Heart left ventricle (tissue), 16 donors: ENCODE results near the gene GRIK1. TPM values are rescaled to one million over a fixed set of nuclear protein-coding genes. Genes with fewer than 3 reads are reported as not detected.

Source experiments
- ATAC-seq, 4 donors: fragments of 200-7000 bp; cut with Tn5 transposase; one replicate each; pipeline ENCODE4 v1.9.1; 2020 to 2022; ENCODE audit warnings: moderate library complexity in 4 of 4, mild to moderate bottlenecking in 3 of 4, moderate number of reproducible peaks in 1 of 4
- DNase-seq, 5 donors: peaks; one replicate each; pipeline ENCODE4 v3.0.0-alpha.2; 2020
- H3K27ac ChIP-seq, 12 donors: fragments of 200-600 bp; sonication (generic) in 4 of 12; one replicate each; pipeline versions ENCODE4 v1.5.0 to v1.8.0; 2016 to 2022; ENCODE audit warnings: mild to moderate bottlenecking in 2 of 12
- H3K27me3 ChIP-seq, 9 donors: fragments of 200-600 bp; sonication (generic) in 2 of 9; one replicate each; pipeline versions ENCODE4 v1.5.1 to v1.8.0; 2016 to 2022; ENCODE audit warnings: mild to moderate bottlenecking in 3 of 9
- H3K36me3 ChIP-seq, 9 donors: fragments of 200-600 bp; sonication (generic) in 2 of 9; one replicate each; pipeline versions ENCODE4 v1.5.0 to v1.8.0; 2018 to 2022; ENCODE audit warnings: mild to moderate bottlenecking in 2 of 9
- H3K4me1 ChIP-seq, 12 donors: fragments of 200-600 bp; sonication (generic) in 4 of 12; one replicate each; pipeline versions ENCODE4 v1.5.0 to v1.8.0; 2016 to 2022; ENCODE audit warnings: mild to moderate bottlenecking in 3 of 12
- H3K4me3 ChIP-seq, 12 donors: fragments of 200-600 bp; sonication (generic) in 4 of 12; one replicate each; pipeline versions ENCODE4 v1.5.0 to v1.8.0; 2017 to 2022; ENCODE audit warnings: mild to moderate bottlenecking in 9 of 12, moderate library complexity in 4 of 12
- H3K9me3 ChIP-seq, 12 donors: fragments of 200-600 bp; sonication (generic) in 4 of 12; one replicate each; pipeline versions ENCODE4 v1.5.0 to v1.8.0; 2016 to 2022; ENCODE audit warnings: mild to moderate bottlenecking in 1 of 12
- CTCF ChIP-seq, 12 donors: fragments of 200-600 bp; sonication (generic) in 4 of 12; IDR thresholded peaks; one replicate each; pipeline versions ENCODE4 v1.5.0 to v1.8.0; 2018 to 2022; ENCODE audit warnings: antibody characterized with exemption in 12 of 12, mild to moderate bottlenecking in 5 of 12
- POLR2A ChIP-seq, 2 donors: fragments of 450-650 bp; IDR thresholded peaks; one replicate each; pipeline ENCODE4 v1.6.1; 2017; ENCODE audit warnings: antibody characterized with exemption in 2 of 2, mild to moderate bottlenecking in 2 of 2, moderate library complexity in 2 of 2
- WGBS, 4 donors: extraction: QIAGEN DNeasy Blood & Tissue Kit in 2 of 4; methylation state at CpG; one replicate each; pipeline versions ENCODE4 v1.1.5 to v1.1.7; 2013 to 2018; 5-methylcytosine and 5-hydroxymethylcytosine counted together
- intact Hi-C, 10 donors: fragments of 100-400 bp; cut with DNase I; formaldehyde crosslinking; loops; one replicate each; pipeline versions ENCODE4 v1.11.1 to v1.14.2; 2022
- polyA plus RNA-seq, 2 donors: library from polyadenylated mRNA; stranded (reverse); fragments of 200-250 nt; gene quantifications; one replicate each; pipeline ENCODE4 v1.2.3, GENCODE V29; 2013
- total RNA-seq, 9 donors: library from RNA; depleted of rRNA in 2 of 9; stranded (reverse); fragments of >200 nt in 2 of 9; fragmentation: NEBNext Ultra II Directional in 3 of 9; extraction: Animal tissue kit (Norgen Biotek cat#: 25700) in 3 of 9; gene quantifications; one replicate each; pipeline versions ENCODE4 v1.1.0 to v1.2.4, GENCODE V29; 2016 to 2023
- donor health status: ischemic (EF 13 %, LVEDD 7.1; RV severe dilation, severe dysfunction).
- donor health status: healthy with polysubstance abuse.
- donor health status: DM: no; HTN: yes; CAD: no.
- donor health status: DM: no; HTN: no; CAD: no.
- donor health status: ischemic (EF 25% LVEDD 6.9; RV normal size, moderate dysfunction).
- donor health status: ischemic (EF 25% LVEDD 5.7; RV mildly dilated, moderate dysfunction).
- donor health status: healthy.
- donor health status: DM: yes; HTN: yes; CAD: no.
- donor health status: ischemic (EF 35%, LVEDD 5.7; RV mildly dilated, moderate dysfunction).
- donor health status: nonischemic (EF 11% LVEDD 7.7; RV severe dilation, severe dysfunction).
- donor health status: DM: yes; HTN: yes; CAD: no.
- donor health status: PGD.
- donor health status: ischemic (EF 29% LVEDD 5.4; RV normal size, mild dysfunction).
- donor health status: nonischemic (EF 23%, LVEDD 6.1; RV moderate dilation, normal function).

GRIK1 gene
- total and polyA plus RNA-seq, 11 donors, result 0.12 TPM; not detected in 10

GRCh38 chr21:29540289-29540688 is 399.5 kb downstream of the GRIK1 start:
- no peak overlapping the region for H3K4me3 ChIP-seq
- DNase-seq (no peak), ATAC-seq (no peak)
- peaks cover 0 to 6% (median 0%) of the 10 kb centered on the region in 12 donors for H3K9me3 ChIP-seq
- H3K4me1 ChIP-seq, result no peaks in the 10 kb centered on the region
- no peak for TF ChIP-seq CTCF (IDR thresholded peaks at IDR 0.05)
- intact Hi-C loops, result no loop called here
- WGBS, 4 donors, result 91 to 99% (median 95%) methylated on average over 1 of the region's 1 CpG
- no peaks in the 10 kb centered on the region for H3K36me3 ChIP-seq
- H3K27ac ChIP-seq, result no peak overlapping the region
- no peaks in the 10 kb centered on the region for H3K27me3 ChIP-seq

- Histone ChIP-seq H3K4me1 (no peaks in the 10 kb centered on the region), H3K4me3 (no peak overlapping the region), H3K27ac (no peak overlapping the region), H3K27me3 (no peaks in the 10 kb centered on the region), H3K9me3 (peaks cover 0 to 6% (median 0%) of the 10 kb centered on the region in 12 donors), H3K36me3 (no peaks in the 10 kb centered on the region)
- no peak for ATAC-seq
- intact Hi-C loops, result no loop called here
- no peak for TF ChIP-seq POLR2A (IDR thresholded peaks at IDR 0.05)
- no peak for TF ChIP-seq CTCF (IDR thresholded peaks at IDR 0.05)
- DNase-seq, result no peak
Observed at GRCh38 chr21:29538115-29538514, 401.7 kb downstream of the GRIK1 start.

GRCh38 chr21:29534448-29534847 is 405.3 kb downstream of the GRIK1 start:
- Histone ChIP-seq H3K27ac (no peak overlapping the region), H3K4me3 (no peak overlapping the region), H3K9me3 (peaks cover 0 to 6% (median 0%) of the 10 kb centered on the region in 12 donors), H3K36me3 (no peaks in the 10 kb centered on the region), H3K27me3 (no peaks in the 10 kb centered on the region), H3K4me1 (no peaks in the 10 kb centered on the region)
- TF ChIP-seq POLR2A (IDR thresholded peaks at IDR 0.05) (no peak), CTCF (IDR thresholded peaks at IDR 0.05) (no peak)
- ATAC-seq (no peak), DNase-seq (no peak)
- WGBS, 4 donors, result 71 to 92% (median 87%) methylated on average over 3 of the region's 3 CpGs
- intact Hi-C loops, result no loop called here

- Histone ChIP-seq H3K9me3 (peaks cover 0 to 26% (median 4%) of the 10 kb centered on the region in 12 donors), H3K27me3 (no peaks in the 10 kb centered on the region), H3K4me1 (no peaks in the 10 kb centered on the region), H3K4me3 (no peak overlapping the region), H3K27ac (no peak overlapping the region), H3K36me3 (no peaks in the 10 kb centered on the region)
- ATAC-seq, result no peak
- 91 to 97% (median 94%) methylated on average over 4 of the region's 4 CpGs for WGBS, 4 donors
- TF ChIP-seq POLR2A (IDR thresholded peaks at IDR 0.05), result no peak
- no peak for TF ChIP-seq CTCF (IDR thresholded peaks at IDR 0.05)
- intact Hi-C loops, result loop anchor here in 1 of 10 donors (10.0 kb wide), 1 partner anchor 186 kb away; no protein-coding TSS in a partner anchor
- no peak for DNase-seq
Observed at GRCh38 chr21:29529139-29529538, 410.7 kb downstream of the GRIK1 start.
